Memory B cell (primary cell): ENCODE results near the gene BRINP3.

Experiments
- ATAC-seq: fragments of 150-1000 bp; cut with Tn5 transposase; 2 replicates; pipeline ENCODE4 v1.10.0; 2021; ENCODE audit warnings: low read depth, mild to moderate bottlenecking, moderate library complexity
- DNase-seq, 2 donors: peaks; one replicate each; pipeline ENCODE4 v3.0.0; 2022; ENCODE audit warnings: low spot score in 2 of 2
- H3K27ac Mint-ChIP-seq: one replicate; pipeline ENCODE4 v1.8.0; 2022; ENCODE audit warnings: mild to moderate bottlenecking, moderate library complexity, mixed read lengths
- H3K27me3 Mint-ChIP-seq: one replicate; pipeline ENCODE4 v1.8.0; 2022; ENCODE audit warnings: mixed read lengths
- H3K36me3 Mint-ChIP-seq: one replicate; pipeline ENCODE4 v1.8.0; 2022; ENCODE audit warnings: mild to moderate bottlenecking, mixed read lengths
- H3K4me1 Mint-ChIP-seq: one replicate; pipeline ENCODE4 v1.8.0; 2022; ENCODE audit warnings: mixed read lengths
- H3K4me3 Mint-ChIP-seq: one replicate; pipeline ENCODE4 v1.8.0; 2022; ENCODE audit warnings: mild to moderate bottlenecking, moderate library complexity, mixed read lengths
- H3K9me3 Mint-ChIP-seq: one replicate; pipeline ENCODE4 v1.8.0; 2022; ENCODE audit warnings: mixed read lengths

Gene BRINP3

GRCh38 chr1:190475421-190476141 is 2.1 kb downstream of the BRINP3 start:
- Mint-ChIP-seq H3K36me3 (no peaks in the 10 kb centered on the region), H3K4me3 (no peak overlapping the region), H3K27ac (no peak overlapping the region), H3K27me3 (peaks cover 4% of the 10 kb centered on the region), H3K4me1 (peaks cover 12% of the 10 kb centered on the region), H3K9me3 (peaks cover 6% of the 10 kb centered on the region)
- DNase-seq (no peak), ATAC-seq (no peak)

- peaks cover 6% of the 10 kb centered on the region for H3K9me3 Mint-ChIP-seq
- ATAC-seq, result no peak
- H3K27me3 Mint-ChIP-seq, result peaks cover 4% of the 10 kb centered on the region
- no peak overlapping the region for H3K27ac Mint-ChIP-seq
- H3K4me1 Mint-ChIP-seq, result peaks cover 12% of the 10 kb centered on the region
- H3K36me3 Mint-ChIP-seq, result no peaks in the 10 kb centered on the region
- DNase-seq, result no peak
- no peak overlapping the region for H3K4me3 Mint-ChIP-seq
Measured at GRCh38 chr1:190474650-190475211, 2.9 kb downstream of the BRINP3 start.

DNA sequence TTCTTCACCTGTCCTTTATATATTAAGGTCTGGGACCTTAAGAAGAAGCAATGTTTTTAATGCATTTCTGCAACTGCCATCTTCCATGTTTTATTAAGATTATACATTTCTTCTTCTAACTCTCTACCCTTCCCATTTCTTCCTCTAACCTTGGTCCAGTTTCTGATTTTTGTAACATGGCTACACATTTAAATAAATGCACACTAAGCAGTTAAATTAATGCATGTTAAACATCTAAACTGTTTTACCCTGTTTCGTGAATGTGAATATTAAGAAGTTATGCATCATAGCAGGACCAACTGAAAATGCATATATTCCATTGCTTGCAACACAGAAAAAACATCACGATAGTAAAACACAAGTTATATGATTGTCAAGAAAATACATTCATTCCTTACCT is 3.7 kb downstream of the BRINP3 start:
- H3K27ac Mint-ChIP-seq, result no peak overlapping the region
- DNase-seq (no peak), ATAC-seq (no peak)
- H3K36me3 Mint-ChIP-seq, result no peaks in the 10 kb centered on the region
- H3K9me3 Mint-ChIP-seq, result peaks cover 6% of the 10 kb centered on the region
- peaks cover 12% of the 10 kb centered on the region for H3K4me1 Mint-ChIP-seq
- peaks cover 4% of the 10 kb centered on the region for H3K27me3 Mint-ChIP-seq
- H3K4me3 Mint-ChIP-seq, result no peak overlapping the region

DNA sequence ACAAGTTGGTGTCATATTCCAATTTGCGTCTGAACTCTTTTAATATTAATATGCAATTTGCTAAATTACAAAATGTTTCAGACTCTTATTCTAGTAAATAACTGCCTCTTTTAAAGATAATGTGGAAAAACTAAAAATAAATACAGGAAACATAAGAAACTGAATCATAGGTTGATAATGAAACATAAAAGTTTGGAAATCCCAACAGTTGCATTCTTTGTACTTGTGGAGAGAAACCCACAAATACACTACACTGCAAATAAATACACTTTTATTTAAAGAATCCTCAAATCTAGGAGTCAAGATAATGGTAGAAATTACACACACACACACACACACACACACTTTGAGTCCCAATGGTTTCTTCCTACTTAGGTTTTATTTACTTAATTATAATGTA is 5.2 kb downstream of the BRINP3 start:
- Mint-ChIP-seq H3K27ac (no peak overlapping the region), H3K4me1 (peaks cover under 1% of the 10 kb centered on the region), H3K27me3 (no peaks in the 10 kb centered on the region), H3K4me3 (no peak overlapping the region), H3K9me3 (peaks cover 2% of the 10 kb centered on the region), H3K36me3 (no peaks in the 10 kb centered on the region)
- ATAC-seq, result no peak
- no peak for DNase-seq

DNA sequence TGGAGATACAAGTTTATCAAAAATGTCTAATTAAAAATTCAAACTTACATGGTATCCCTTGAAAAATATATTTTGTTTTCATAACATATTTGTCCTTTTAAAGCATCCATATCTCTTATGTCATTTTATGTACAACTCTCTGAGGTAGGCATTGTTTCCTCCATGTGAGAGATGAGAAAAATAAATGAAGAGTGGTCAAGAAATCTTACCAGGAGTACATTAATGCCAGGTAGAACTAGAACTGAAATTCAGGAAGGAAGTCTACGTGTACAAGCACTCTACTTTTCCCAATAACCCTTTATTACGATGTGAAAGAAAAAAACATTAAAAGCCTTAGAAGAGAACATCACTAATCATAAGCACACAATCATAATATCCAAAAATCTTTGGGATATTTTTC is 5.6 kb downstream of the BRINP3 start:
- DNase-seq (no peak), ATAC-seq (no peak)
- H3K27me3 Mint-ChIP-seq, result no peaks in the 10 kb centered on the region
- H3K4me3 Mint-ChIP-seq, result no peak overlapping the region
- H3K36me3 Mint-ChIP-seq, result no peaks in the 10 kb centered on the region
- no peaks in the 10 kb centered on the region for H3K4me1 Mint-ChIP-seq
- H3K9me3 Mint-ChIP-seq, result peaks cover 2% of the 10 kb centered on the region
- no peak overlapping the region for H3K27ac Mint-ChIP-seq

DNA sequence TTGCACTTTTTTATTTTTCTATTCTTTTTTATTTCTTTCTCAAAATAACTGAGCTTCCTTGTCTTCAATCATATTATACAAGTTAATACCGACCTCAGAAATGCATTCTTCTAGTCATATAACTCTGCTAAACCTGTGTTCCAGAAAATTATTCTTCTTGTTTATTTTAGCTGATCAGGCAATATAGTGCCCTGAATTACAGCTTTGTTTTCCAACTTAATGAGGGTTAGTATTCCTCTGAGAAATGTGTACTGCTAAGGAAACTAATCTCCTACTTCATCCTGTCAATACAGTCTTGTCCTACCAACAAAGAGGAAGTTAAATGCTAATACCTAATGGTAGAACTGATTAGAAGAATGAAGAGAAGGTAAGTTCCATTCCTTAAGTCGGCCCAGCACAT is 13.0 kb downstream of the BRINP3 start:
- Mint-ChIP-seq H3K27me3 (no peaks in the 10 kb centered on the region), H3K9me3 (peaks cover 5% of the 10 kb centered on the region), H3K36me3 (no peaks in the 10 kb centered on the region), H3K4me1 (no peaks in the 10 kb centered on the region), H3K27ac (no peak overlapping the region), H3K4me3 (no peak overlapping the region)
- DNase-seq, result no peak
- no peak for ATAC-seq

GRCh38 chr1:190456129-190456528 is 21.5 kb downstream of the BRINP3 start:
- Mint-ChIP-seq H3K27ac (no peak overlapping the region), H3K4me3 (no peak overlapping the region), H3K9me3 (peaks cover 3% of the 10 kb centered on the region), H3K4me1 (no peaks in the 10 kb centered on the region), H3K27me3 (no peaks in the 10 kb centered on the region), H3K36me3 (no peaks in the 10 kb centered on the region)
- DNase-seq (no peak), ATAC-seq (no peak)

GRCh38 chr1:190455631-190456030 is 22.0 kb downstream of the BRINP3 start:
- H3K4me3 Mint-ChIP-seq, result no peak overlapping the region

DNA sequence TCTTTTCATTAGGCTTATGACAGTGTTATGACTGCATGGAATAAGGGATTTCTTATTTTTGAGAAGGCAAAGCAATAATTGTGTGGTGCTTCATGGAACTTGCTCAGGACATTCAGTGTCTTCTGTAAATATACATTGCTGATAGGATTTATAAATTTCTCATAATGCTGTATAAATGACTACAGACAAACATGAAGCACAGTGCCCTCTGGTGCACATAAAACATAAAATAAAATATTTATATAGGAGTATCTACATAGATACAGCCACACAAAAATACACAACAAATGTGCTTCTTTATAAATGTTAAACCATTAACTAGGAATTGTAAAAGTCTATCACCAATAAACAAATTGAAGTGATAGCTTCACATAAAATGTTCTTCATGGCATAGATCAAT is 24.1 kb downstream of the BRINP3 start:
- H3K27ac Mint-ChIP-seq, result no peak overlapping the region
- no peak for ATAC-seq
- no peaks in the 10 kb centered on the region for H3K9me3 Mint-ChIP-seq
- H3K36me3 Mint-ChIP-seq, result no peaks in the 10 kb centered on the region
- DNase-seq, result no peak
- no peaks in the 10 kb centered on the region for H3K27me3 Mint-ChIP-seq
- H3K4me1 Mint-ChIP-seq, result no peaks in the 10 kb centered on the region
- H3K4me3 Mint-ChIP-seq, result no peak overlapping the region

More at GRCh38 chr1:190455631-190456030, 22.0 kb downstream of the BRINP3 start:
- Mint-ChIP-seq H3K4me1 (no peaks in the 10 kb centered on the region), H3K27me3 (no peaks in the 10 kb centered on the region), H3K36me3 (no peaks in the 10 kb centered on the region), H3K9me3 (peaks cover under 1% of the 10 kb centered on the region), H3K27ac (no peak overlapping the region)
- no peak for DNase-seq
- ATAC-seq, result no peak

DNA sequence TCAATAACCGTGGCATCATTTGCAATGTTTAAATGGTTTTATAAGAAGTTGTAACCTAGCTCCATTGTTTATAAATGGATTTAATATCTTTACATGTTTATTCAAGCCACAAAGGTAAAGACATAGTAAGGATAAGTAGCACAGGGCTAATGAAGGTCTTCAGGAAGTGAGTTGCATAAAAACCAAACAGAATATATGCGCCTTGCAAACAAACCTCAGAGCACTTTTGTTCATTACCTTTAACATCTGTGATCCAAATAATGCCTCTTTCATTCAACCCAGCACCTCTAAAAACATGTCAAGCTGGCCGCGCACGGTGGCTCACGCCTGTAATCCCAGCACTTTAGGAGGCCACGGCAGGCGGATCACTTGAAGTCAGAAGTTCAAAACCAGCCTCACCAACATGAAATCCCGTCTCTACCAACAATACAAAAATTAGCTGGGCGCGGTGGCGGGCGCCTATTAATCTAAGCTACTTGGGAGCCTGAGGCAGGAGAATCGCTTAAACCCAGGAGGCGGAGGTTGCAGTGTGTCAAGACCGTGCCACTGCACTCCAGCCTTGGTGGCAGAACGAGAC is 25.3 kb downstream of the BRINP3 start:
- Mint-ChIP-seq H3K36me3 (no peaks in the 10 kb centered on the region), H3K4me3 (no peak overlapping the region)

DNA sequence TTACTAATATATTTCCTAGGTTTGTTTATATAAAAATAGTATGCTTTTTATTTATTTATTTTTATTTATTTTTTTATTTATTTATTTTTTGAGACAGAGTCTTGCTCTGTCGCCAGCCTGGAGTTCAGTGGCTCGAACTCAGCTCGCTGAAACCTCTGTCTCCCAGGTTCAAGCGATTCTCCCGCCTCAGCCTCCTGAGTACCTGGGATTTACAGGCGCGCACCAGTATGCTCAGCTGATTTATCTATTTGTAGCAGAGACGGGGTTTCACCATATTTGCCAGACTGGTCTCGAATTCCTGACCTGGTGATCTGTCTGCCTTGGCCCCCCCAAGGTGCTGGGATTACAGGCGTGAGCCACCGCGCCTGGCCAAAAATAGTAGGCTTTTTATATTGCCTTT is 33.2 kb downstream of the BRINP3 start:
- H3K36me3 Mint-ChIP-seq, result no peaks in the 10 kb centered on the region
- no peaks in the 10 kb centered on the region for H3K27me3 Mint-ChIP-seq
- no peaks in the 10 kb centered on the region for H3K4me1 Mint-ChIP-seq
- peaks cover 2% of the 10 kb centered on the region for H3K9me3 Mint-ChIP-seq
- no peak overlapping the region for H3K27ac Mint-ChIP-seq
- H3K4me3 Mint-ChIP-seq, result no peak overlapping the region
- DNase-seq (no peak), ATAC-seq (no peak)

More for the DNA sequence above, 25.3 kb downstream of the BRINP3 start:
- DNase-seq (no peak), ATAC-seq (no peak)
- no peaks in the 10 kb centered on the region for H3K9me3 Mint-ChIP-seq
- H3K4me1 Mint-ChIP-seq, result no peaks in the 10 kb centered on the region
- H3K27me3 Mint-ChIP-seq, result no peaks in the 10 kb centered on the region
- H3K27ac Mint-ChIP-seq, result no peak overlapping the region

DNA sequence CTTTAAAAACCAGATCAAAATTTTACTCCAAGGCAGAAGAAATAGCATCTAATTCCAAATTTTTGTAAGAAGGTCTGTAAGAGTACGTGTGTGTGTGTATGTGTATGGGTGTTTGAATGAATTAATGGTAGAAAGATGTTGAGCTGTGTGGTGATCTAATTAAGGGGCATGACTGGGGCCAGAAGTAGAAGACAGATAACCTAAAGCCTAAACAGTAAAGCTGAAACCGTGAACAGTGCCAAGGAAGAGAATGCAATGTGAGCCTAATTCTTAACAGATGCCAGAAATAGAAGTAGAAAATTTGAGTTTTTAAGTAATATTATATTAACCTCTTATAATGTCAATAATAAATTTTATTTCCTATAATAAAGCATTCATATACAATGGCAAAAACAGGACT is 38.2 kb downstream of the BRINP3 start:
- no peak overlapping the region for H3K27ac Mint-ChIP-seq

DNA sequence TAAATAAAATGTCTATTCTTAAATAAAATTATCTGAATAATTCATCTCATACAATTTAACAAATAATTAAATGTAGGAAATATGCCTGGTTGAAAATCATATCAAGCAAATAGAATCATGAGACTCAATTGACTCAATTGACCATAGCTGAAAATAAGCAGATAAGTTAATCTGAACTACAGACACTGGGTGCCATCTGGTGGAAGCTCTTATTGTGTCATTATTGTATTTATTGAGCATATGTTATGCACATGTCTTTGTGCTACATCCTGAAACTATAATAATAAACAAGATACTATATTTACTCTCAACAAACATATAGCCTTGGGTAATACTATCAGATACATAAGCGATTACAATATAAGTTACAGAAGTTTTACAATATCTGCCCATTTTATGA is 41.0 kb downstream of the BRINP3 start:
- DNase-seq (no peak), ATAC-seq (no peak)
- H3K4me3 Mint-ChIP-seq, result no peak overlapping the region
- H3K4me1 Mint-ChIP-seq, result no peaks in the 10 kb centered on the region
- no peaks in the 10 kb centered on the region for H3K36me3 Mint-ChIP-seq
- no peak overlapping the region for H3K27ac Mint-ChIP-seq
- H3K9me3 Mint-ChIP-seq, result peaks cover 1% of the 10 kb centered on the region
- no peaks in the 10 kb centered on the region for H3K27me3 Mint-ChIP-seq

More for the DNA sequence above, 38.2 kb downstream of the BRINP3 start:
- no peak for DNase-seq
- Mint-ChIP-seq H3K4me1 (no peaks in the 10 kb centered on the region), H3K27me3 (no peaks in the 10 kb centered on the region), H3K4me3 (no peak overlapping the region), H3K36me3 (no peaks in the 10 kb centered on the region), H3K9me3 (peaks cover 2% of the 10 kb centered on the region)
- ATAC-seq, result no peak

DNA sequence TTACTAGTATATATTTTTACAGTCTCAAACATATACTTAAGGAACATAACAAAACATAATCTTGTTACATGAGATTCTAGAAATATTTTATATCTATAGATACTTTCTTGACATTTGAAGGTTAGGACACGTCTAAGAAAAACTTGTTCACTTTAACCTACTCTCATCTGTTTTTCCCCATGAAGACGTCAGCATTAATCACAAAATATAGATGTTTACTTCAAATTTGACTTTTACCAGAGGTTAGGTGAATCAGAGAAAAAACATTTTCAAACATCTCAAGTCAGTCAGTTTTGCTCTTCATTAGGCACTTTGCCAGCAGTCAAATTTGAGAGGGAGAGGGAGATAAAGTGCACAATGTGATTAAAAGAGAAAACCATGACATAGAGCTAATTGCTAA is 47.7 kb downstream of the BRINP3 start:
- no peaks in the 10 kb centered on the region for H3K27me3 Mint-ChIP-seq
- no peak overlapping the region for H3K27ac Mint-ChIP-seq
- peaks cover 1% of the 10 kb centered on the region for H3K9me3 Mint-ChIP-seq
- H3K4me1 Mint-ChIP-seq, result no peaks in the 10 kb centered on the region
- DNase-seq (no peak), ATAC-seq (no peak)
- no peaks in the 10 kb centered on the region for H3K36me3 Mint-ChIP-seq
- H3K4me3 Mint-ChIP-seq, result no peak overlapping the region

DNA sequence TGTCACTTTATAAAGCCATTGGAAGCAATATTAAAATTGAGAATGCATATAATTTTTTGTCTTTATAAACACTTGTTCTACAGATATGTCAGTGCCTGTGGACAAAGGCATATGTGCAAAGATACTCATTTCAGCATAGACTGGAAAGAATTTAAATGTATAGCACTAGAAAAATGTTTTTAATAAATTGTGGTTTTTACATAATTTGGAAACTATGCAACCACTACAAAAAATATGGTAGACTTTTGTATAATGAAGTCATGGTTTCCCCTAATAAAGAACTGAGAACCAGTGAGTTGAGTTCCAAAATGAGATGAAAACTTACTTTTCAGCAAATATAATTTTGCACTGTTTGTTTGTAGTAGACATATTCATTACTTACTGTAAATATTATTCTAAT is 48.5 kb downstream of the BRINP3 start:
- no peak for DNase-seq
- Mint-ChIP-seq H3K27ac (no peak overlapping the region), H3K9me3 (peaks cover 1% of the 10 kb centered on the region), H3K4me3 (no peak overlapping the region), H3K4me1 (no peaks in the 10 kb centered on the region), H3K36me3 (no peaks in the 10 kb centered on the region), H3K27me3 (no peaks in the 10 kb centered on the region)
- ATAC-seq, result no peak
